NCI-H187 treated with DMSO at 0.1 percent for 48 hours (cell line): ENCODE results near the gene C16orf96.

Source experiments
- DNase-seq: peaks from one replicate; lab custom pipeline; 2025; lab: John Stamatoyannopoulos, UW

The C16orf96 gene

DNA sequence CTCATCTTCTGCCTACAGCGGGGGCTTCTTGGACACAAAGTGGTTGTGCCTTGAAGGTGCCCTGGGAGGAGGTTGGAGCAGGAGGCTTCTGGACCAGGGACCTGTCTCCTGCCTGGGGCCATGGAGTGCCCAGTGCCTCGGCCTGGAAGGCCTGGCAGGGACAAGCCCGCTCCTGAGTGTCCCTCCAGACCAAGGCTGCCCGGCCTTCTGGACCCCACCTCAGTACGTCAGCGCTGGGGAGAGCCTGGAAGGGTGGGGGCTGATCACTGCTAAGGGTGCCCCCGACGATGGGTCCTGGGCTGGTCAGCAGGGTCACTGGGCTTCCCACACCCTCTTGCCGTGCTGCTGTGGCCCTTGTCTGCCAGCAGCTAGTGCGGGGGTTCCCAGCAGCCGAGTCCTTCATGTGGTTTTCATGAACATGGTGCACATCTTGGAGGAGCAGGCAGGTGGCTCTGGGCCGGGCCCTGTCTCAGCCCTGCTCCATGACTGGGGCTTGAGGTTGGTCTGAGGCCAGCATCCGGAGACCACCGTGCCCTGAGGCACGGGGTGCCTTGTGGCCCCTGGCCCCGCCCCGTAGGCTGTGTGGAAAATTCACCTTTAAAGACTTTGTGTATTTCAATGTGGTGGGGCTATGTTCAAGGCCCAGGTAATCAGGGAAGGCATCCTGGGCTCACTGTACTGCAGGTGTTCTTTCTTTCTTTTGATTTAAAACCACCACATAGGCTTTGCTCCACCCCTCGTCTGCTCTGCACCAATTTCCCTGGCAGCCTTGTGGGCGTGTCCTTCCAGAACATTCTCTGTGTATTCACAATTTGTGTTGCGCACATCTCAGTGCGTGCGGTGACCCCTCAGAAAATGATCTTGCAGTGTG lies 90.9 kb downstream of the C16orf96 start:
- no peak for DNase-seq

- DNase-seq: no peak
These were observed 91.5 kb downstream of the C16orf96 start for GRCh38 chr16:4647644-4647980.

- DNase-seq: no peak
These were observed 92.8 kb downstream of the C16orf96 start for GRCh38 chr16:4648917-4649316.

DNA sequence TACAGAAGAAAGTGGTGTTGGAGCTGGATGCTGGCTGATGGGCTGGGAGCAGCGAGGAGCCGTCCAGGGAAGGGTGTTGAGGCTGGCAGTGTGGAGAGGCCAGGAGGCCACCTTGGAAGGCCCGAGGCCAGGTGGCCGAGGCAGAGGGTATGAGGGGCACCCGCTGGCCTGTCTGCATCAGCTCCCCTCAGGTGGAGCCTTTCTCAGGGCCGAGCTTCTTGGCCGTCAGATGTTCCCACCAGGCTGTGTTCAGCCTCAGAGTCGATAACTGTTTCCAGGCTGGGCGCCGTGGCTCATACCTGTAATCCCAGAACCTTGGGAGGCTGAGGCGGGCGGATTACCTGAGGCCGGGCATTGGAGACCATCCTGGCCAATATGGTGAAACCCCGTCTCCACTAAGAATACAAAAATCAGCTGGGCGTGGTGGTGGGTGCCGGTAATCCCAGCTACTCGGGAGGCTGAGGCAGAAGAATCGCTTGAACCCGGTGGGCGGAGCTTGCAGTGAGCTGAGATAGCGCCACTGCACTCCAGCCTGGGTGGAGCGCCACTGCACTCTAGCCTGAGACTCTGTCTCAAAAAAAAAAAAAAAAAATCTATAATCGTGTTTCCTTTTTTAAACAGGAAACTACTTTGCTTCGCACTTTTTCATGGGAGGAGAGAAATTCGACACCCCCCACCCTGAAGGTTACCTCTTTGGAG lies 93.8 kb downstream of the C16orf96 start:
- no peak for DNase-seq
